CD14-positive monocyte (primary cell): ENCODE measurements around the gene GNAI1. TPM values are rescaled to one million over a fixed set of nuclear protein-coding genes. Genes with fewer than 3 reads are reported as not detected.

Experiments
- DNase-seq, 3 donors: peaks; one replicate each; pipeline ENCODE4 v3.0.0-alpha.2; 2011 to 2022
- H2AFZ ChIP-seq: 2 replicates; pipeline ENCODE4 v1.6.0; 2012; ENCODE audit warnings: mild to moderate bottlenecking, low read depth, low read length, inconsistent platforms; ENCODE audit not compliant: insufficient read depth, poor library complexity, severe bottlenecking
- H3K27ac ChIP-seq, 2 donors: 1 replicate in 1 of 2; 2 replicates in 1 of 2; pipeline ENCODE4 v1.5.1; 2012 to 2013; ENCODE audit warnings: low read length in 2 of 2, control low read depth in 1 of 2, inconsistent platforms in 1 of 2, low read depth in 1 of 2, mild to moderate bottlenecking in 1 of 2
- H3K27me3 ChIP-seq, 2 donors: one replicate each; pipeline versions ENCODE4 v1.6.0 to v1.6.1; 2011 to 2013; ENCODE audit warnings: low read length in 2 of 2; ENCODE audit not compliant: control insufficient read depth in 2 of 2, insufficient read depth in 2 of 2
- H3K36me3 ChIP-seq, 2 donors: replicated peaks in 1 of 2; 1 replicate in 1 of 2; 2 replicates in 1 of 2; pipeline versions ENCODE4 v1.5.1 to v1.6.1; 2012 to 2013; ENCODE audit warnings: low read length in 2 of 2, control low read depth in 1 of 2, inconsistent platforms in 1 of 2, mild to moderate bottlenecking in 1 of 2; ENCODE audit not compliant: insufficient read depth in 2 of 2, control insufficient read depth in 1 of 2
- H3K4me1 ChIP-seq, 2 donors: 1 replicate in 1 of 2; 2 replicates in 1 of 2; pipeline versions ENCODE4 v1.5.1 to v1.6.1; 2012 to 2013; ENCODE audit warnings: low read length in 2 of 2, control low read depth in 1 of 2, inconsistent platforms in 1 of 2, mild to moderate bottlenecking in 1 of 2, moderate library complexity in 1 of 2; ENCODE audit not compliant: insufficient read depth in 2 of 2, control insufficient read depth in 1 of 2
- H3K4me2 ChIP-seq: replicated peaks from 2 replicates; pipeline ENCODE3; 2012; ENCODE audit warnings: low read length, moderate library complexity, mild to moderate bottlenecking; ENCODE audit not compliant: poor library complexity, severe bottlenecking; ENCODE audit errors: extremely low read depth
- H3K4me3 ChIP-seq, 3 experiments: fragments of 200-600 bp in 1 of 3; sonication (generic) in 1 of 3; replicated peaks in 1 of 3; 1 replicate in 2 of 3; 2 replicates in 1 of 3; pipeline ENCODE4 v1.5.1; 2011 to 2013; ENCODE audit warnings: low read length in 3 of 3, mild to moderate bottlenecking in 3 of 3, control low read depth in 2 of 3, low read depth in 2 of 3, inconsistent platforms in 1 of 3, moderate library complexity in 1 of 3
- H3K79me2 ChIP-seq: 2 replicates; pipeline ENCODE4 v1.6.0; 2012; ENCODE audit warnings: mild to moderate bottlenecking, control low read depth, inconsistent platforms, low read length, moderate library complexity; ENCODE audit not compliant: insufficient read depth
- H3K9ac ChIP-seq: 2 replicates; pipeline ENCODE4 v1.6.0; 2017; ENCODE audit warnings: low read length, mild to moderate bottlenecking; ENCODE audit not compliant: insufficient read depth, poor library complexity, severe bottlenecking
- H3K9me3 ChIP-seq, 2 donors: replicated peaks in 1 of 2; 1 replicate in 1 of 2; 2 replicates in 1 of 2; pipeline versions ENCODE4 v1.5.1 to v1.6.1; 2012 to 2013; ENCODE audit warnings: low read length in 2 of 2, control low read depth in 1 of 2; ENCODE audit not compliant: control insufficient read depth in 1 of 2, insufficient read depth in 1 of 2
- H4K20me1 ChIP-seq: 2 replicates; pipeline ENCODE4 v1.6.0; 2012; ENCODE audit warnings: mild to moderate bottlenecking, low read length, control low read depth, moderate library complexity; ENCODE audit not compliant: insufficient read depth
- H3K27ac Mint-ChIP-seq, 7 donors: one replicate each; pipeline ENCODE4 v1.8.0; 2020; ENCODE audit warnings: mild to moderate bottlenecking in 7 of 7, mixed read lengths in 7 of 7, moderate library complexity in 6 of 7, inconsistent platforms in 2 of 7
- H3K27me3 Mint-ChIP-seq, 3 donors: one replicate each; pipeline ENCODE4 v1.8.0; 2021 to 2022; ENCODE audit warnings: low read depth in 3 of 3, mild to moderate bottlenecking in 3 of 3, mixed read lengths in 3 of 3, moderate library complexity in 3 of 3, inconsistent platforms in 1 of 3
- H3K36me3 Mint-ChIP-seq, 2 donors: one replicate each; pipeline ENCODE4 v1.8.0; 2020; ENCODE audit warnings: mixed read lengths in 2 of 2, inconsistent platforms in 1 of 2, mild to moderate bottlenecking in 1 of 2
- H3K4me1 Mint-ChIP-seq: one replicate; pipeline ENCODE4 v1.8.0; 2020; ENCODE audit warnings: mild to moderate bottlenecking, mixed read lengths
- H3K4me3 Mint-ChIP-seq, 2 donors: one replicate each; pipeline ENCODE4 v1.8.0; 2020; ENCODE audit warnings: mild to moderate bottlenecking in 2 of 2, mixed read lengths in 2 of 2, moderate library complexity in 1 of 2
- H3K9me3 Mint-ChIP-seq, 7 donors: one replicate each; pipeline ENCODE4 v1.8.0; 2020 to 2022; ENCODE audit warnings: mixed read lengths in 7 of 7, mild to moderate bottlenecking in 6 of 7, moderate library complexity in 6 of 7, inconsistent platforms in 2 of 7
- CTCF ChIP-seq: fragments of 200-600 bp; IDR thresholded peaks from one replicate; pipeline ENCODE4 v1.8.0; 2022; ENCODE audit warnings: antibody characterized with exemption, mild to moderate bottlenecking
- WGBS: methylation state at CpG from one replicate; pipeline ENCODE4 v1.1.5; 2013; ENCODE audit warnings: missing lambda C conversion rate; ENCODE audit not compliant: insufficient coverage; 5-methylcytosine and 5-hydroxymethylcytosine counted together
- intact Hi-C, 2 donors: fragments of 100-400 bp; cut with micrococcal nuclease; formaldehyde crosslinking; loops; one replicate each; pipeline versions ENCODE4 v1.15.0 to v1.15.1; 2023
- polyA plus RNA-seq, 3 donors: library from polyadenylated mRNA; depleted of rRNA in 1 of 3; unstranded in 2 of 3; stranded (reverse) in 1 of 3; fragments of 300-500 nt in 2 of 3; fragments of >200 nt in 1 of 3; fragmentation: Illumina TruSeq in 2 of 3; gene quantifications; 1 replicate in 2 of 3; 2 replicates in 1 of 3; pipeline ENCODE4 v1.2.3, GENCODE V29; 2012 to 2021

Gene GNAI1
- polyA plus RNA-seq, 3 donors: 0.72 to 1.0 (median 0.79) TPM

- WGBS: 100% methylated on average over 2 of the region's 2 CpGs
- H3K36me3 Mint-ChIP-seq: peaks cover 0 to 6% of the 10 kb centered on the region in 2 donors
- Histone ChIP-seq H3K79me2 (no peaks in the 10 kb centered on the region), H3K4me3 (no peak overlapping the region), H3K27me3 (no peaks in the 10 kb centered on the region), H3K4me2 (no peak overlapping the region), H3K4me1 (no peaks in the 10 kb centered on the region), H4K20me1 (no peaks in the 10 kb centered on the region), H3K9ac (no peak overlapping the region), H3K36me3 (no peaks in the 10 kb centered on the region), H3K27ac (no peak overlapping the region), H3K9me3 (no peaks in the 10 kb centered on the region), H2AFZ (no peak overlapping the region)
- no peaks in the 10 kb centered on the region for H3K27me3 Mint-ChIP-seq
- intact Hi-C loops: no loop called here
- H3K27ac Mint-ChIP-seq: no peak overlapping the region
- H3K4me1 Mint-ChIP-seq: no peaks in the 10 kb centered on the region
- no peak for TF ChIP-seq CTCF
- H3K9me3 Mint-ChIP-seq: peaks cover 0 to 2% (median 0%) of the 10 kb centered on the region in 7 donors
- no peak overlapping the region for H3K4me3 Mint-ChIP-seq
- DNase-seq: no peak
Observed at GRCh38 chr7:80197627-80198026, 63.0 kb downstream of the GNAI1 start.

GRCh38 chr7:80199051-80199450 lies 64.4 kb downstream of the GNAI1 start:
- no peaks in the 10 kb centered on the region for H3K4me1 Mint-ChIP-seq
- TF ChIP-seq CTCF: no peak
- WGBS: no CpG with 5 or more reads among the region's 5 CpGs
- H3K27me3 Mint-ChIP-seq: no peaks in the 10 kb centered on the region
- peaks cover 0 to 6% of the 10 kb centered on the region in 2 donors for H3K36me3 Mint-ChIP-seq
- no peak overlapping the region for H3K4me3 ChIP-seq
- no peaks in the 10 kb centered on the region for H4K20me1 ChIP-seq
- H3K79me2 ChIP-seq: no peaks in the 10 kb centered on the region
- H3K27ac ChIP-seq: no peak overlapping the region
- H3K4me3 Mint-ChIP-seq: no peak overlapping the region
- H3K4me1 ChIP-seq: no peaks in the 10 kb centered on the region
- DNase-seq: no peak
- no peak overlapping the region for H3K4me2 ChIP-seq
- no peaks in the 10 kb centered on the region for H3K36me3 ChIP-seq
- H3K9me3 Mint-ChIP-seq: peaks cover 0 to 2% (median 0%) of the 10 kb centered on the region in 7 donors
- intact Hi-C loops: no loop called here
- no peaks in the 10 kb centered on the region for H3K27me3 ChIP-seq
- H3K9ac ChIP-seq: no peak overlapping the region
- H2AFZ ChIP-seq: no peak overlapping the region
- H3K27ac Mint-ChIP-seq: no peak overlapping the region
- H3K9me3 ChIP-seq: no peaks in the 10 kb centered on the region
